ENCODE data around the gene KRTAP10-12. TPM values are rescaled to one million over a fixed set of nuclear protein-coding genes. Genes with fewer than 3 reads are reported as not detected.

Gene KRTAP10-12
- total and polyA plus RNA-seq, 4 donors = not detected

- WGBS = 66% methylated on average over 6 of the region's 6 CpGs
- TF ChIP-seq JUND (IDR thresholded peaks at IDR 0.05) (no peak), GABPA (IDR thresholded peaks at IDR 0.05 in 1 of 2, conservative IDR thresholded peaks at IDR 0.05 in 1 of 2) (no peak), YY1 (IDR thresholded peaks at IDR 0.05) (no peak), FOXA2 (IDR thresholded peaks at IDR 0.05) (no peak), ATF3 (IDR thresholded peaks at IDR 0.05) (no peak), HNF4G (IDR thresholded peaks at IDR 0.05) (no peak), NR2F2 (IDR thresholded peaks at IDR 0.05) (no peak), RXRA (IDR thresholded peaks at IDR 0.05) (no peak), TAF1 (conservative IDR thresholded peaks at IDR 0.05) (no peak), SP1 (IDR thresholded peaks at IDR 0.05) (no peak), REST (IDR thresholded peaks at IDR 0.05) (no peak), RAD21 (IDR thresholded peaks at IDR 0.05) (no peak), FOXA1 (IDR thresholded peaks at IDR 0.05) (no peak)
- H3K4me1 ChIP-seq (ENCODE audit: control insufficient read depth in 4 of 4, insufficient read depth in 4 of 4, low read length in 3 of 4) = peaks cover 0 to 3% (median 0%) of the 10 kb centered on the region in 4 donors
- H3K27ac ChIP-seq (ENCODE audit: low read depth in 1 of 2, low read length in 2 of 2) = no peak overlapping the region
- no peaks in the 10 kb centered on the region for H3K36me3 ChIP-seq (ENCODE audit: control insufficient read depth in 4 of 4, insufficient read depth in 3 of 4, low read depth in 1 of 4, low read length in 3 of 4)
- peaks cover 0 to 16% (median 4%) of the 10 kb centered on the region in 4 donors for H3K27me3 ChIP-seq (ENCODE audit: control insufficient read depth in 4 of 4, insufficient read depth in 4 of 4, low read length in 3 of 4)
- H3K9ac ChIP-seq (ENCODE audit: low read depth in 1 of 2, low read length in 2 of 2) = no peak overlapping the region
- DNase-seq (ENCODE audit: low spot score) = no peak
- H3K4me3 ChIP-seq (ENCODE audit: low read depth in 1 of 3, low read length in 3 of 3) = no peak overlapping the region
- no peaks in the 10 kb centered on the region for H3K9me3 ChIP-seq (ENCODE audit: control insufficient read depth in 4 of 4, low read length in 3 of 4)
These were observed 29.9 kb downstream of the KRTAP10-12 start for GRCh38 chr21:44726826-44727225.

GRCh38 chr21:44727321-44727720, 30.3 kb downstream of the KRTAP10-12 start:
- Histone ChIP-seq H3K4me3 (ENCODE audit: low read depth in 1 of 3, low read length in 3 of 3) (no peak overlapping the region), H3K27me3 (ENCODE audit: control insufficient read depth in 4 of 4, insufficient read depth in 4 of 4, low read length in 3 of 4) (peaks cover 0 to 16% (median 4%) of the 10 kb centered on the region in 4 donors)

More at GRCh38 chr21:44727321-44727720, 30.3 kb downstream of the KRTAP10-12 start:
- no peaks in the 10 kb centered on the region for H3K36me3 ChIP-seq (ENCODE audit: control insufficient read depth in 4 of 4, insufficient read depth in 3 of 4, low read depth in 1 of 4, low read length in 3 of 4)
- no peak for DNase-seq (ENCODE audit: low spot score)
- H3K9me3 ChIP-seq (ENCODE audit: control insufficient read depth in 4 of 4, low read length in 3 of 4) = no peaks in the 10 kb centered on the region
- TF ChIP-seq MAX (IDR thresholded peaks at IDR 0.05) (no peak), EGR1 (IDR thresholded peaks at IDR 0.05; ENCODE audit: low read depth in 2 of 2) (no peak), TAF1 (conservative IDR thresholded peaks at IDR 0.05) (no peak), FOXA1 (IDR thresholded peaks at IDR 0.05) (no peak), SP1 (IDR thresholded peaks at IDR 0.05) (no peak), YY1 (IDR thresholded peaks at IDR 0.05) (no peak), FOXA2 (IDR thresholded peaks at IDR 0.05) (no peak), ZBTB33 (IDR thresholded peaks at IDR 0.05) (no peak), JUND (IDR thresholded peaks at IDR 0.05) (no peak), REST (IDR thresholded peaks at IDR 0.05) (no peak), HNF4G (IDR thresholded peaks at IDR 0.05) (no peak), RAD21 (IDR thresholded peaks at IDR 0.05) (no peak), ATF3 (IDR thresholded peaks at IDR 0.05) (no peak), HNF4A (conservative IDR thresholded peaks at IDR 0.05) (no peak)
- TF ChIP-seq, protein P1, sequence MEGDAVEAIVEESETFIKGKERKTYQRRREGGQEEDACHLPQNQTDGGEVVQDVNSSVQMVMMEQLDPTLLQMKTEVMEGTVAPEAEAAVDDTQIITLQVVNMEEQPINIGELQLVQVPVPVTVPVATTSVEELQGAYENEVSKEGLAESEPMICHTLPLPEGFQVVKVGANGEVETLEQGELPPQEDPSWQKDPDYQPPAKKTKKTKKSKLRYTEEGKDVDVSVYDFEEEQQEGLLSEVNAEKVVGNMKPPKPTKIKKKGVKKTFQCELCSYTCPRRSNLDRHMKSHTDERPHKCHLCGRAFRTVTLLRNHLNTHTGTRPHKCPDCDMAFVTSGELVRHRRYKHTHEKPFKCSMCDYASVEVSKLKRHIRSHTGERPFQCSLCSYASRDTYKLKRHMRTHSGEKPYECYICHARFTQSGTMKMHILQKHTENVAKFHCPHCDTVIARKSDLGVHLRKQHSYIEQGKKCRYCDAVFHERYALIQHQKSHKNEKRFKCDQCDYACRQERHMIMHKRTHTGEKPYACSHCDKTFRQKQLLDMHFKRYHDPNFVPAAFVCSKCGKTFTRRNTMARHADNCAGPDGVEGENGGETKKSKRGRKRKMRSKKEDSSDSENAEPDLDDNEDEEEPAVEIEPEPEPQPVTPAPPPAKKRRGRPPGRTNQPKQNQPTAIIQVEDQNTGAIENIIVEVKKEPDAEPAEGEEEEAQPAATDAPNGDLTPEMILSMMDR (IDR thresholded peaks at IDR 0.05; ENCODE audit: low read depth, low read length, missing input control) = no peak
- H3K4me1 ChIP-seq (ENCODE audit: control insufficient read depth in 4 of 4, insufficient read depth in 4 of 4, low read length in 3 of 4) = peaks cover 0 to 3% (median 0%) of the 10 kb centered on the region in 4 donors
- 91% methylated on average over 8 of the region's 8 CpGs for WGBS
- no peak overlapping the region for H3K9ac ChIP-seq (ENCODE audit: low read depth in 1 of 2, low read length in 2 of 2)
- H3K27ac ChIP-seq (ENCODE audit: low read depth in 1 of 2, low read length in 2 of 2) = no peak overlapping the region
